LNCAP (cell line): ENCODE measurements around the gene MRPL42.
A peak's percentile ranks its signal among the peaks of the same experiment; 100 is the strongest.

Source experiments
- TF ChIP-seq, protein P1 (sequence below): fragments of 450-650 bp; IDR thresholded peaks from 2 replicates; pipeline ENCODE4 v1.5.1; 2017; ENCODE audit warnings: mild to moderate bottlenecking

Gene MRPL42

DNA sequence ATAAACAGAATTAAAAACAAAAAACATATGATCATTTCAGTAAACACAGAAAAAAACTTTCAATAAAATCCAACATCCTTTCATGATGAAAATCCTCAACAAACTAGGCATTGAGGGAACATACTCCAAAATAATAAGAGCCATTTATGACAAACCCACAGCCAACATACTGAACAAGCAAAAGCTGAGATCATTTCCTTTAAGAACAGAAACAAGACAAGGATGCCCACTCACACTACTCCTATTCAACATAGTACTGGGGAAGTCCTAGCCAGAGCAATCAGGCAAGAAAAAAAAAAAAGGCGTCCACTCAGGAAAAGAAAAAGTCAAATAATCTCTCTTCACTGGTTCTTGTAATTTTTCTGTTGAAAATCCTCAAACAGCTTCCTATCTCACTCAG lies 30.1 kb downstream of the MRPL42 start:
- TF ChIP-seq, protein P1, sequence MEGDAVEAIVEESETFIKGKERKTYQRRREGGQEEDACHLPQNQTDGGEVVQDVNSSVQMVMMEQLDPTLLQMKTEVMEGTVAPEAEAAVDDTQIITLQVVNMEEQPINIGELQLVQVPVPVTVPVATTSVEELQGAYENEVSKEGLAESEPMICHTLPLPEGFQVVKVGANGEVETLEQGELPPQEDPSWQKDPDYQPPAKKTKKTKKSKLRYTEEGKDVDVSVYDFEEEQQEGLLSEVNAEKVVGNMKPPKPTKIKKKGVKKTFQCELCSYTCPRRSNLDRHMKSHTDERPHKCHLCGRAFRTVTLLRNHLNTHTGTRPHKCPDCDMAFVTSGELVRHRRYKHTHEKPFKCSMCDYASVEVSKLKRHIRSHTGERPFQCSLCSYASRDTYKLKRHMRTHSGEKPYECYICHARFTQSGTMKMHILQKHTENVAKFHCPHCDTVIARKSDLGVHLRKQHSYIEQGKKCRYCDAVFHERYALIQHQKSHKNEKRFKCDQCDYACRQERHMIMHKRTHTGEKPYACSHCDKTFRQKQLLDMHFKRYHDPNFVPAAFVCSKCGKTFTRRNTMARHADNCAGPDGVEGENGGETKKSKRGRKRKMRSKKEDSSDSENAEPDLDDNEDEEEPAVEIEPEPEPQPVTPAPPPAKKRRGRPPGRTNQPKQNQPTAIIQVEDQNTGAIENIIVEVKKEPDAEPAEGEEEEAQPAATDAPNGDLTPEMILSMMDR, result no peak

DNA sequence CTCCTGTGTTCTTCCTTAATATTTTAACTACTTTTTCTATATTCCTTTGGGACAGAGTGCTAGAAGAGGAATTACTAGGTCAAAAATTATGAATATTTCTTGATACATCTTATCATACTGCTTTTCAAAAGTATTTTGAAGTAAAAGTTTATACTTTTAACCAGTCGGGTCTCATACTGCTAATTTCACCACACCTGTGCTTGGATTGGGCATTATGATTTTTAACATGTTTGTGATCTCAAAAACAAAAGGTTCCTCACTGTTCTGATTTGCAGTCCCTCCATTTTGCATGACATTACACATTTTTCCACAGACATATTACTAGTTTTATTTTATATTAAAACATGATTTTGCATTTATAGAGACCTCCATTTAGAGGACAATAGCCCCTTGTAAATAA lies 32.9 kb downstream of the MRPL42 start:
- TF ChIP-seq, protein P1, result no peak

GRCh38 chr12:93500667-93501066 lies 33.4 kb downstream of the MRPL42 start:
- TF ChIP-seq, protein P1, result no peak

DNA sequence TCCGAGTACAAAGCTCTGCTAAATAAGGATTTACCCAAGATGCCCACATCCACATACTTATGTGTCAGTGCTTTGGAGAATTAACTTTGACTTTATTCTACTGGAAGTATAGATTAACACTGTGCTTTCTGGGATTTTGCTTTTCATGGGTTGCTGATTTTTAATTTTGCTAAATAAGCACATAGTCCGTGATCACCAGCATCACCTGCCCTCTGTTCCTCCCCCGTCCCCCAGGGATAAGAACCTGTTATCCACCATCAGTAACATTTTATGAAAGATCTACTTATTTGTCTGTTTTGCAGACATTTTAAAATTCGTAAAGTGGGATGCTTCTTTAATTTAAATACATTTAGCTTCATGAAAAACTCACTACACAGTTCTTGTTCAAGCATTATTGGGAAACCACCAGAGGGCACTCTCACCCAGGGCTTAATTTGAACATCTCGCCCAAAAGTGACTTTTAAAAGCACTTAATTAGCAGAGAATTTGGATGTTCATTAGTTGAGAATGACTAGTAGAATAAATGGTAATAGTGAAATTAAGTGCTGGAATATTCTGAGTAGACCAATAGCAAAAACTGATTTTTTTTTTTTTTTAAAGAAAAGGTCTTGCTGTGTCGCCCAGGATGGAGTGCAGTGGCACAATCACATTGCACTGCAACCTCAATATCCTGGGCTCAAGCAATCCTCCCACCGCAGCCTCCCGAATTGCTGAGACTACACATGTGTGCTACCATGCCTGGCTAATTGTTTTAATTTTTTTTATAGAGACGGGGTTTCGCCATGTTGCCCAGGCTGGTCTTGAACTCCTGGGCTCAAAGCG lies 35.7 kb downstream of the MRPL42 start:
- TF ChIP-seq, protein P1, result peak; percentile 89

DNA sequence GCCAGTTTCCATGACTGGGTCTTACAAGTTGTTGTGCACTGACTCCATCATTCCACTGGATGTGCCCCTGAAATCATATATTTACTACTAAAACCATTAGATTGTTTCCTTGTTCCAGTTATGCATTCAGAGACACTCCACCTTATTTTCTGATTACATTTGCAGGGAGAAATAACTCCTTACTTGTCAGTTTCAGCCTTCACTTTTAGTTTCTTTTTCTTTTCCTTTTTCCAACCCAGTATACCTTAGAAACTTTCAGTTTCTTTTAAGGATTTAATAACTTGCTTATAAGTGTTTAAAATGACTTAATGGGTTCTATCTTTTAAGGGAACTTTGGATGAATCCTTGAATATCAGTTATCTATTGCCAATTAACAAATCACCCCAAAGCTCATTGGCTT lies 39.9 kb downstream of the MRPL42 start:
- TF ChIP-seq, protein P1, result no peak

- TF ChIP-seq, protein P1, result no peak
These were observed 42.2 kb downstream of the MRPL42 start for GRCh38 chr12:93509506-93509905.

- TF ChIP-seq, protein P1, result no peak
These were observed 47.5 kb downstream of the MRPL42 start for GRCh38 chr12:93514853-93515252.

DNA sequence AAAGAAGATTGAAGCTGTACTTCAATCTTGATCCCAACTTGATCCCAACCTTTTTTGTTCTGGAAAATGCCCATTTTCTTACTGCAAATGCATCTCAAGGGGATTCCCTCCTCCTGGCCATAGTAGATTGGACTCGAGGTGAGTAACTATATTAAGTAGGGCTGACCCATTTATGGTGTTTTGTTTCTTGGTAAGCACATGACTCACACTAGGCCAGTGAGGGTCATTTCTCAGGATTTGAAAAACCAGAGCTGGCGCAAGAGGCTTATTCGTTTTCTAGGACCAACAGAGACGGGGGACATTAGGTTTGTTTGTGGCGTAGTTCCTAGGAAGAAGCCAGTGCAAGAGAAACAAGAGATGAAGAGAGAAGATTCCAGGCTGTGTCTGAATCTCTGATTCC lies 51.4 kb downstream of the MRPL42 start:
- TF ChIP-seq, protein P1, result no peak
